ENCODE results near the gene MTTP. TPM values are rescaled to one million over a fixed set of nuclear protein-coding genes. Genes with fewer than 3 reads are reported as not detected.

Gene MTTP
- total and polyA plus RNA-seq, 2 experiments from 2014 or later = 0.08 to 0.14 TPM

DNA sequence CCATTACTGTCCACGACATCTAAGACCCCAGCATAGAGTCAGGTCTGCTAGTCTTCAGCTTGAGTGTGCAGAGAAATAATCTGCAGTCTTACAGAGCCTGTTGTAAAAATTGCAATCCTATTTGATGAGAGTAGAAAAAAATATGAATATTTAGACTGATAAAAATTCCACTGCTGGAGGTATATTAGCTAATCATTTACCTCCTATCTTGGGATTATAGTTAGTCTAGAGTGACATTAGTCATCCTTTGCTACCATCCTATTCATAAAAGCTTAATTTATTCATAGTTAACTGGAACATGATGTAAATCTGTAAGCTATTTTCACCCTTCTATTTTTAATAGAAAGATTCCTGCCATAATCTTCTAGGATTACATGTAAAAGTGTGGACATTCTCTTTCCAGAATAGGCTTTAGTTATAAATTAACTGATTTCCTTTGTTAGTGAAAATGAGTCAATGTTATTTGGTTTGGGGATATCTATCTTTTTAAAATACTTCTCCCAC is 56.3 kb downstream of the MTTP start:
- H3F3A ChIP-seq (replicated peaks; ENCODE audit: low read depth) = no peaks in the 10 kb centered on the region
- DNase-seq (ENCODE audit: low spot score) (no peak), ATAC-seq (no peak)
- no peak overlapping the region for H3K4me3 ChIP-seq
- H3K27ac ChIP-seq (ENCODE audit: low read depth) = no peak overlapping the region
- Mint-ChIP-seq H3K4me3 (no peak overlapping the region), H3K36me3 (ENCODE audit: low read depth) (no peaks in the 10 kb centered on the region), H3K4me1 (peaks cover 15% of the 10 kb centered on the region), H3K9me3 (no peaks in the 10 kb centered on the region), H3K27ac (no peak overlapping the region), H3K27me3 (ENCODE audit: insufficient read depth, low read depth, poor library complexity) (no peaks in the 10 kb centered on the region)
- H3K36me3 ChIP-seq (ENCODE audit: insufficient read depth) = no peaks in the 10 kb centered on the region
- H3K79me2 ChIP-seq (replicated peaks; ENCODE audit: insufficient read depth) = no peaks in the 10 kb centered on the region
- H3K4me2 ChIP-seq = no peak overlapping the region
- no peaks in the 10 kb centered on the region for H4K20me1 ChIP-seq (replicated peaks; ENCODE audit: insufficient read depth)
- no peaks in the 10 kb centered on the region; the same call in 1 of the 2 replicates for H3K4me1 ChIP-seq (ENCODE audit: insufficient read depth)
- no peaks in the 10 kb centered on the region for H3K9me2 ChIP-seq (ENCODE audit: insufficient read depth)
- TF ChIP-seq JUNB (IDR thresholded peaks at IDR 0.05; ENCODE audit: unreplicated experiment) (no peak), ZNF331 (CRISPR knock-in tag; IDR thresholded peaks at IDR 0.05; ENCODE audit: low read depth) (no peak), POLR2AphosphoS5 (IDR thresholded peaks at IDR 0.05; ENCODE audit: low read depth) (no peak), ZNF114 (CRISPR knock-in tag; IDR thresholded peaks at IDR 0.05) (no peak), STAT1 (IDR thresholded peaks at IDR 0.05; ENCODE audit: unreplicated experiment) (no peak), NANOG (IDR thresholded peaks at IDR 0.05; ENCODE audit: borderline replicate concordance) (no peak), CREB1 (CRISPR knock-in tag; IDR thresholded peaks at IDR 0.05; ENCODE audit: low read depth) (no peak)
- TF ChIP-seq, protein P1, sequence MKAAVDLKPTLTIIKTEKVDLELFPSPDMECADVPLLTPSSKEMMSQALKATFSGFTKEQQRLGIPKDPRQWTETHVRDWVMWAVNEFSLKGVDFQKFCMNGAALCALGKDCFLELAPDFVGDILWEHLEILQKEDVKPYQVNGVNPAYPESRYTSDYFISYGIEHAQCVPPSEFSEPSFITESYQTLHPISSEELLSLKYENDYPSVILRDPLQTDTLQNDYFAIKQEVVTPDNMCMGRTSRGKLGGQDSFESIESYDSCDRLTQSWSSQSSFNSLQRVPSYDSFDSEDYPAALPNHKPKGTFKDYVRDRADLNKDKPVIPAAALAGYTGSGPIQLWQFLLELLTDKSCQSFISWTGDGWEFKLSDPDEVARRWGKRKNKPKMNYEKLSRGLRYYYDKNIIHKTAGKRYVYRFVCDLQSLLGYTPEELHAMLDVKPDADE (IDR thresholded peaks at IDR 0.05) = no peak
- TF ChIP-seq, protein P2, sequence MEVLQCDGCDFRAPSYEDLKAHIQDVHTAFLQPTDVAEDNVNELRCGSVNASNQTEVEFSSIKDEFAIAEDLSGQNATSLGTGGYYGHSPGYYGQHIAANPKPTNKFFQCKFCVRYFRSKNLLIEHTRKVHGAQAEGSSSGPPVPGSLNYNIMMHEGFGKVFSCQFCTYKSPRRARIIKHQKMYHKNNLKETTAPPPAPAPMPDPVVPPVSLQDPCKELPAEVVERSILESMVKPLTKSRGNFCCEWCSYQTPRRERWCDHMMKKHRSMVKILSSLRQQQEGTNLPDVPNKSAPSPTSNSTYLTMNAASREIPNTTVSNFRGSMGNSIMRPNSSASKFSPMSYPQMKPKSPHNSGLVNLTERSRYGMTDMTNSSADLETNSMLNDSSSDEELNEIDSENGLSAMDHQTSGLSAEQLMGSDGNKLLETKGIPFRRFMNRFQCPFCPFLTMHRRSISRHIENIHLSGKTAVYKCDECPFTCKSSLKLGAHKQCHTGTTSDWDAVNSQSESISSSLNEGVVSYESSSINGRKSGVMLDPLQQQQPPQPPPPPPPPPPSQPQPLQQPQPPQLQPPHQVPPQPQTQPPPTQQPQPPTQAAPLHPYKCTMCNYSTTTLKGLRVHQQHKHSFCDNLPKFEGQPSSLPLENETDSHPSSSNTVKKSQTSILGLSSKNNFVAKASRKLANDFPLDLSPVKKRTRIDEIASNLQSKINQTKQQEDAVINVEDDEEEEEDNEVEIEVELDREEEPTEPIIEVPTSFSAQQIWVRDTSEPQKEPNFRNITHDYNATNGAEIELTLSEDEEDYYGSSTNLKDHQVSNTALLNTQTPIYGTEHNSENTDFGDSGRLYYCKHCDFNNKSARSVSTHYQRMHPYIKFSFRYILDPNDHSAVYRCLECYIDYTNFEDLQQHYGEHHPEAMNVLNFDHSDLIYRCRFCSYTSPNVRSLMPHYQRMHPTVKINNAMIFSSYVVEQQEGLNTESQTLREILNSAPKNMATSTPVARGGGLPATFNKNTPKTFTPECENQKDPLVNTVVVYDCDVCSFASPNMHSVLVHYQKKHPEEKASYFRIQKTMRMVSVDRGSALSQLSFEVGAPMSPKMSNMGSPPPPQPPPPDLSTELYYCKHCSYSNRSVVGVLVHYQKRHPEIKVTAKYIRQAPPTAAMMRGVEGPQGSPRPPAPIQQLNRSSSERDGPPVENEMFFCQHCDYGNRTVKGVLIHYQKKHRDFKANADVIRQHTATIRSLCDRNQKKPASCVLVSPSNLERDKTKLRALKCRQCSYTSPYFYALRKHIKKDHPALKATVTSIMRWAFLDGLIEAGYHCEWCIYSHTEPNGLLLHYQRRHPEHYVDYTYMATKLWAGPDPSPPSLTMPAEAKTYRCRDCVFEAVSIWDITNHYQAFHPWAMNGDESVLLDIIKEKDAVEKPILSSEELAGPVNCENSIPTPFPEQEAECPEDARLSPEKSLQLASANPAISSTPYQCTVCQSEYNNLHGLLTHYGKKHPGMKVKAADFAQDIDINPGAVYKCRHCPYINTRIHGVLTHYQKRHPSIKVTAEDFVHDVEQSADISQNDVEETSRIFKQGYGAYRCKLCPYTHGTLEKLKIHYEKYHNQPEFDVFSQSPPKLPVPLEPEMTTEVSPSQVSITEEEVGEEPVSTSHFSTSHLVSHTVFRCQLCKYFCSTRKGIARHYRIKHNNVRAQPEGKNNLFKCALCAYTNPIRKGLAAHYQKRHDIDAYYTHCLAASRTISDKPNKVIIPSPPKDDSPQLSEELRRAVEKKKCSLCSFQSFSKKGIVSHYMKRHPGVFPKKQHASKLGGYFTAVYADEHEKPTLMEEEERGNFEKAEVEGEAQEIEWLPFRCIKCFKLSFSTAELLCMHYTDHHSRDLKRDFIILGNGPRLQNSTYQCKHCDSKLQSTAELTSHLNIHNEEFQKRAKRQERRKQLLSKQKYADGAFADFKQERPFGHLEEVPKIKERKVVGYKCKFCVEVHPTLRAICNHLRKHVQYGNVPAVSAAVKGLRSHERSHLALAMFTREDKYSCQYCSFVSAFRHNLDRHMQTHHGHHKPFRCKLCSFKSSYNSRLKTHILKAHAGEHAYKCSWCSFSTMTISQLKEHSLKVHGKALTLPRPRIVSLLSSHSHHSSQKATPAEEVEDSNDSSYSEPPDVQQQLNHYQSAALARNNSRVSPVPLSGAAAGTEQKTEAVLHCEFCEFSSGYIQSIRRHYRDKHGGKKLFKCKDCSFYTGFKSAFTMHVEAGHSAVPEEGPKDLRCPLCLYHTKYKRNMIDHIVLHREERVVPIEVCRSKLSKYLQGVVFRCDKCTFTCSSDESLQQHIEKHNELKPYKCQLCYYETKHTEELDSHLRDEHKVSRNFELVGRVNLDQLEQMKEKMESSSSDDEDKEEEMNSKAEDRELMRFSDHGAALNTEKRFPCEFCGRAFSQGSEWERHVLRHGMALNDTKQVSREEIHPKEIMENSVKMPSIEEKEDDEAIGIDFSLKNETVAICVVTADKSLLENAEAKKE (CRISPR knock-in tag; IDR thresholded peaks at IDR 0.05) = no peak
- TF ChIP-seq, protein P3, sequence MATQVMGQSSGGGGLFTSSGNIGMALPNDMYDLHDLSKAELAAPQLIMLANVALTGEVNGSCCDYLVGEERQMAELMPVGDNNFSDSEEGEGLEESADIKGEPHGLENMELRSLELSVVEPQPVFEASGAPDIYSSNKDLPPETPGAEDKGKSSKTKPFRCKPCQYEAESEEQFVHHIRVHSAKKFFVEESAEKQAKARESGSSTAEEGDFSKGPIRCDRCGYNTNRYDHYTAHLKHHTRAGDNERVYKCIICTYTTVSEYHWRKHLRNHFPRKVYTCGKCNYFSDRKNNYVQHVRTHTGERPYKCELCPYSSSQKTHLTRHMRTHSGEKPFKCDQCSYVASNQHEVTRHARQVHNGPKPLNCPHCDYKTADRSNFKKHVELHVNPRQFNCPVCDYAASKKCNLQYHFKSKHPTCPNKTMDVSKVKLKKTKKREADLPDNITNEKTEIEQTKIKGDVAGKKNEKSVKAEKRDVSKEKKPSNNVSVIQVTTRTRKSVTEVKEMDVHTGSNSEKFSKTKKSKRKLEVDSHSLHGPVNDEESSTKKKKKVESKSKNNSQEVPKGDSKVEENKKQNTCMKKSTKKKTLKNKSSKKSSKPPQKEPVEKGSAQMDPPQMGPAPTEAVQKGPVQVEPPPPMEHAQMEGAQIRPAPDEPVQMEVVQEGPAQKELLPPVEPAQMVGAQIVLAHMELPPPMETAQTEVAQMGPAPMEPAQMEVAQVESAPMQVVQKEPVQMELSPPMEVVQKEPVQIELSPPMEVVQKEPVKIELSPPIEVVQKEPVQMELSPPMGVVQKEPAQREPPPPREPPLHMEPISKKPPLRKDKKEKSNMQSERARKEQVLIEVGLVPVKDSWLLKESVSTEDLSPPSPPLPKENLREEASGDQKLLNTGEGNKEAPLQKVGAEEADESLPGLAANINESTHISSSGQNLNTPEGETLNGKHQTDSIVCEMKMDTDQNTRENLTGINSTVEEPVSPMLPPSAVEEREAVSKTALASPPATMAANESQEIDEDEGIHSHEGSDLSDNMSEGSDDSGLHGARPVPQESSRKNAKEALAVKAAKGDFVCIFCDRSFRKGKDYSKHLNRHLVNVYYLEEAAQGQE (IDR thresholded peaks at IDR 0.05; ENCODE audit: unreplicated experiment) = no peak
- no peaks in the 10 kb centered on the region for H3K27me3 ChIP-seq (ENCODE audit: insufficient read depth)
- H2AFZ ChIP-seq = no peak overlapping the region
